SU-DHL-6 (cell line): ENCODE data around the gene OTOF.

ENCODE experiments used
- H2AFZ ChIP-seq: fragments of 200-600 bp; sonication (generic); 2 replicates; pipeline ENCODE4 v1.6.1; 2014; ENCODE audit warnings: low read depth, mild to moderate bottlenecking, moderate library complexity, mixed read lengths, antibody characterized with exemption, low read length; ENCODE audit not compliant: severe bottlenecking
- H3F3A ChIP-seq: fragments of 200-600 bp; shearing (Covaris generic); 2 replicates; pipeline ENCODE4 v1.6.0; 2016; ENCODE audit warnings: antibody characterized with exemption, mild to moderate bottlenecking; ENCODE audit not compliant: insufficient read depth
- H3K27ac ChIP-seq: fragments of 200-600 bp; sonication (generic); 2 replicates; pipeline ENCODE4 v1.5.1; 2016; ENCODE audit warnings: low read depth, mild to moderate bottlenecking, low read length, moderate library complexity, mixed read lengths
- H3K27me3 ChIP-seq: fragments of 200-600 bp; sonication (generic), shearing (Covaris generic); 2 replicates; pipeline ENCODE4 v1.6.0; 2014; ENCODE audit warnings: mild to moderate bottlenecking, low read length
- H3K36me3 ChIP-seq: fragments of 200-600 bp; sonication (generic); 2 replicates; pipeline ENCODE4 v1.6.1; 2014; ENCODE audit warnings: mild to moderate bottlenecking, low read length, mixed read lengths
- H3K4me2 ChIP-seq: fragments of 300-600, 200-600 bp; shearing (Covaris generic), sonication (generic); 2 replicates; pipeline ENCODE4 v1.6.0; 2014; ENCODE audit warnings: low read length, low read depth, mild to moderate bottlenecking; ENCODE audit not compliant: poor library complexity, severe bottlenecking
- H3K4me3 ChIP-seq: fragments of 200-600 bp; sonication (generic); 2 replicates; pipeline ENCODE4 v1.5.1; 2014; ENCODE audit warnings: antibody characterized with exemption, low read length, mild to moderate bottlenecking, mixed read lengths; ENCODE audit not compliant: insufficient read depth, poor library complexity, severe bottlenecking
- H3K79me2 ChIP-seq: fragments of 200-600 bp; sonication (generic); 2 replicates; pipeline ENCODE4 v1.6.1; 2014; ENCODE audit warnings: mild to moderate bottlenecking, low read length, moderate library complexity; ENCODE audit not compliant: insufficient read depth
- H3K9ac ChIP-seq: fragments of 200-600 bp; sonication (generic); 2 replicates; pipeline ENCODE4 v1.7.0; 2014; ENCODE audit warnings: mild to moderate bottlenecking, low read length
- H3K9me2 ChIP-seq: fragments of 200-600 bp; sonication (generic); replicated peaks from 2 replicates; pipeline ENCODE4 v1.6.1; 2014; ENCODE audit warnings: low read length; ENCODE audit not compliant: insufficient read depth
- H3K9me3 ChIP-seq: fragments of 200-600 bp; sonication (generic); 2 replicates; pipeline ENCODE4 v1.6.1; 2014; ENCODE audit warnings: low read length, mixed read lengths; ENCODE audit not compliant: insufficient read depth
- H4K20me1 ChIP-seq: fragments of 200-600 bp; sonication (generic); 2 replicates; pipeline ENCODE4 v1.6.1; 2014; ENCODE audit warnings: low read depth, mild to moderate bottlenecking, antibody characterized with exemption, low read length, moderate library complexity, mixed read lengths
- CTCF ChIP-seq: fragments of 200-600 bp; sonication (generic); IDR thresholded peaks from one replicate; pipeline ENCODE4 v1.5.1; 2017; ENCODE audit warnings: antibody characterized with exemption, mild to moderate bottlenecking, low read length, moderate library complexity; ENCODE audit not compliant: insufficient read depth, poor library complexity, severe bottlenecking
- EZH2phosphoT487 ChIP-seq: fragments of 200-600 bp; sonication (generic), shearing (Covaris generic); conservative IDR thresholded peaks from 2 replicates; pipeline ENCODE4 v1.6.1; 2018; ENCODE audit warnings: mild to moderate bottlenecking, antibody characterized with exemption, low read length, moderate library complexity, mixed read lengths

Gene OTOF

DNA sequence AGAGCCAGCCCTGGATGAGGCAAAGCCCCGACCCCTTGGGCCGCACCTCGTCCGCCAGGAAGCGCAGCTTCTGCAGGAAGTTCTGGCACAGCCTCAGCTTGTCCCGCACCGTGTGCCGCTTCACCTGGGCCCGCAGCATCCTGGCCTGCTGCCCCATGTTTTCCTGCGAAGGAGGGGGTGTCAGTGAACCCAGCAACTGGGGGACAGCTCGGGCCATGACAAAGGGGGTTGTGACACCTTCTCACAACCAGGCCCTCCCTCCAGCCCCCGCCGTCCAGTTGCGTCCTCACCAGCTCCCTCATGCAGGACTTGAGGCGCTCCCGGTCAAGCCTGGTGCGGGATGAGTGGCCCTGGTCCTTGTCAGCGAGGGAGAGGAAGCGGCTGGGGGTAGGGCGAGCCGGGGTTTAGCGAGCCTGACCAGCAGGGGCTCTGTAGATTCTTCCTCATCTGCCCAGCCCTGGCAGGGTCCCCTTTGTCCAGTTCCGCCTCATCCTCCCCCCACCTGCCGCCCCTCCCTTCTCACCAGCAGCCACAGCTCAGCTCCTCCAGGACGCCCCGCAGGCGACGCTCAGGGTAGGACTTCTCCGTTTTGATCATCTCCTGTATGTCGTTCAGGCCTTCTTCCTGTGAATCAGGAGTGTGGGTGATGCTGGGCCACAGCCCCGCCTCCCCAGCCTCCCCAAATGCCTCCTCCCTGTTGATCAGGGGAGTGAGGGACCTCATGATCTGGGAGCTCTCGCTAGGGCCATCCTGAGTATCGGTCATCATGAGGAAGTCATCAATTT lies 606 bp downstream of the OTOF start:
- Histone ChIP-seq H3K27ac (no peak overlapping the region), H4K20me1 (no peaks in the 10 kb centered on the region), H3K27me3 (no peaks in the 10 kb centered on the region), H3K4me2 (no peak overlapping the region), H2AFZ (no peak overlapping the region), H3K36me3 (no peaks in the 10 kb centered on the region), H3K4me3 (no peak overlapping the region), H3F3A (no peaks in the 10 kb centered on the region), H3K9ac (no peak overlapping the region), H3K9me2 (no peaks in the 10 kb centered on the region), H3K9me3 (no peaks in the 10 kb centered on the region), H3K79me2 (no peaks in the 10 kb centered on the region)
- TF ChIP-seq EZH2phosphoT487, result no peak
- no peak for TF ChIP-seq CTCF

DNA sequence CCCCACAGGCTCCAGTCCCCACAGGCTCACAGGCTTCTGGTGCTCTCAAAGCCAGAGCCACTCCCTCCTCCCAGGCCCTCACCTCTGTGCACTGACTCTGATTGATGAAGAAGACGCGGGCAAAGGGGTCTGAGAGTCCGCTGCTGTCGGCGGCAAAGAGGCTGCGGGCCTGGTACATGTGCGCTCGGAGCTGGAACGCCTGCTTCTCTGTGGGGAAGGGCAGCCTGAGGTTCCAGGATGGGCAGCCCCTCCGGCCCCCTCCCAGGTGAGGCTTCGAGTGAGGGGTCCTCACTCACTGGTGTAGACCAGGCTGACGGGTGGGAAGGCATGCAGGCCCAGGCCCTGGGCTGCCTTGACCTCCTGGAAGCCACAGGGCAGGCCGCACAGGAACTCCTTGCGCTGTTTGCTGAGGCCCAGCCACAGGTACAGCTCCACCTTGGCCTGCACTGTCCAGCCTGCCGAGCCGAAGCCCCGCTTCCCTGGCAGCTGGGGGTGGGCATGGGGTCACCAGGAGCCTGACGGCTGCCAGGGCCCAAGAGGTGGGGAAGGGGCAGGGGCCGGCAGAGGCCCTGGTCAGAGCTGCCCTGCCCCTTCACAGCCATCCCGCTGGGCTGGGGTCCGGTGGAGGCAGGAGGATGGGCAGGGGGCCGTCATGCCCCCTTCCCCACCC lies 2.0 kb downstream of the OTOF start:
- Histone ChIP-seq H3F3A (no peaks in the 10 kb centered on the region), H3K9me2 (no peaks in the 10 kb centered on the region), H3K4me2 (no peak overlapping the region), H3K9ac (no peak overlapping the region), H3K27ac (no peak overlapping the region), H4K20me1 (no peaks in the 10 kb centered on the region), H3K4me3 (no peak overlapping the region), H3K36me3 (no peaks in the 10 kb centered on the region), H3K27me3 (no peaks in the 10 kb centered on the region), H3K79me2 (no peaks in the 10 kb centered on the region), H3K9me3 (no peaks in the 10 kb centered on the region), H2AFZ (no peak overlapping the region)
- no peak for TF ChIP-seq CTCF
- TF ChIP-seq EZH2phosphoT487, result no peak

GRCh38 chr2:26475037-26475436 lies 2.9 kb downstream of the OTOF start:
- Histone ChIP-seq H3K4me2 (no peak overlapping the region), H2AFZ (no peak overlapping the region), H3K9me2 (no peaks in the 10 kb centered on the region), H3K27me3 (no peaks in the 10 kb centered on the region), H3K27ac (no peak overlapping the region), H4K20me1 (no peaks in the 10 kb centered on the region), H3K79me2 (no peaks in the 10 kb centered on the region), H3K36me3 (no peaks in the 10 kb centered on the region), H3K9me3 (no peaks in the 10 kb centered on the region), H3K4me3 (no peak overlapping the region), H3K9ac (no peak overlapping the region), H3F3A (no peaks in the 10 kb centered on the region)
- no peak for TF ChIP-seq EZH2phosphoT487
- TF ChIP-seq CTCF, result no peak
